SK-N-MC (cell line): ENCODE data around the gene KRT82.

Experiments used
- DNase-seq: peaks from one replicate; pipeline ENCODE4 v3.0.0-alpha.2; 2011; ENCODE audit warnings: low read depth, low spot score
- H3K27ac ChIP-seq: fragments of 200-600 bp; sonication (generic); 2 replicates; pipeline ENCODE4 v1.5.1; 2016; ENCODE audit warnings: mixed run types
- H3K36me3 ChIP-seq: fragments of 200-600 bp; sonication (generic); 2 replicates; pipeline ENCODE4 v1.6.1; 2017; ENCODE audit warnings: antibody characterized with exemption, low read length, mixed read lengths; ENCODE audit not compliant: insufficient read depth
- H3K4me3 ChIP-seq: fragments of 200-600 bp; sonication (generic); 2 replicates; pipeline ENCODE4 v1.5.1; 2016
- H3K9ac ChIP-seq: fragments of 200-600 bp; sonication (generic); 2 replicates; pipeline ENCODE4 v1.8.0; 2017; ENCODE audit warnings: mixed run types, mixed read lengths; ENCODE audit not compliant: insufficient read length
- H3K9me3 ChIP-seq: fragments of 200-600 bp; sonication (generic); 2 replicates; pipeline ENCODE4 v1.6.1; 2017; ENCODE audit warnings: low read depth, mild to moderate bottlenecking, antibody characterized with exemption, low read length, moderate library complexity, mixed read lengths
- EZH2 ChIP-seq: fragments of 200-600 bp; sonication (generic); IDR thresholded peaks from one replicate; pipeline ENCODE4 v1.6.1; 2017; ENCODE audit warnings: antibody characterized with exemption
- FOXP2 ChIP-seq: optimal IDR thresholded peaks from 2 replicates; pipeline ENCODE3; 2011; ENCODE audit warnings: mild to moderate bottlenecking, moderate library complexity; ENCODE audit not compliant: insufficient read depth; ENCODE audit errors: extremely low read length, control extremely low read depth
- POLR2AphosphoS5 ChIP-seq: IDR thresholded peaks from 2 replicates; pipeline ENCODE4 v1.6.1; 2012; ENCODE audit warnings: mild to moderate bottlenecking, low read depth, low read length, borderline replicate concordance

Gene KRT82

GRCh38 chr12:52378091-52378490 lies 28.0 kb downstream of the KRT82 start:
- no peaks in the 10 kb centered on the region for H3K36me3 ChIP-seq
- no peak overlapping the region for H3K27ac ChIP-seq
- TF ChIP-seq FOXP2 (no peak), EZH2 (no peak), POLR2AphosphoS5 (no peak)
- H3K4me3 ChIP-seq = no peak overlapping the region
- DNase-seq = no peak
- no peaks in the 10 kb centered on the region for H3K9me3 ChIP-seq
- H3K9ac ChIP-seq = no peak overlapping the region

DNA sequence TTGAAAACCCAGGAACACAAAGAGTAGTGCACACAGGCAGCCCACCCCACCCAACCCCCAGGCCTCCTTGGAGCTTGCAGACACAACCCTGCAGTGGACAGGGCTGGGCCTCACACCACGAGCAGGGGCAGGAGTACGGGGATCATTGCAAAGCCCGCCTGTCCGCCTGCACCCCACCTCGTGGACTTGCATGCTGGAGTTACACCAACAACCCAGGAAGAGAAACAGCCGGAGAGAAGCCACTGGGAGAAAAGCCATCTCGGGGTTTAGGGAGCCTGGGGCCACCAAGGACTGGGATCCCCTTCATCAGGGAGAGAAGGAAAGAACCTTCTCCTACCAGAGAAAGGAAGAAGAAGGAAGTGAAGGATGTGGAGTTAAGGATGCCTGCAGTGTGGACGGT lies 28.9 kb downstream of the KRT82 start:
- TF ChIP-seq POLR2AphosphoS5 (no peak), FOXP2 (no peak), EZH2 (no peak)
- no peak overlapping the region for H3K9ac ChIP-seq
- no peak for DNase-seq
- H3K36me3 ChIP-seq = no peaks in the 10 kb centered on the region
- no peak overlapping the region for H3K27ac ChIP-seq
- no peaks in the 10 kb centered on the region for H3K9me3 ChIP-seq
- H3K4me3 ChIP-seq = no peak overlapping the region

- no peak for DNase-seq
- H3K36me3 ChIP-seq = no peaks in the 10 kb centered on the region
- no peak overlapping the region for H3K4me3 ChIP-seq
- no peak overlapping the region for H3K9ac ChIP-seq
- H3K27ac ChIP-seq = no peak overlapping the region
- no peak for TF ChIP-seq POLR2AphosphoS5
- TF ChIP-seq FOXP2 = no peak
- TF ChIP-seq EZH2 = no peak
- H3K9me3 ChIP-seq = no peaks in the 10 kb centered on the region
Observed at GRCh38 chr12:52372216-52373154, 33.6 kb downstream of the KRT82 start.

DNA sequence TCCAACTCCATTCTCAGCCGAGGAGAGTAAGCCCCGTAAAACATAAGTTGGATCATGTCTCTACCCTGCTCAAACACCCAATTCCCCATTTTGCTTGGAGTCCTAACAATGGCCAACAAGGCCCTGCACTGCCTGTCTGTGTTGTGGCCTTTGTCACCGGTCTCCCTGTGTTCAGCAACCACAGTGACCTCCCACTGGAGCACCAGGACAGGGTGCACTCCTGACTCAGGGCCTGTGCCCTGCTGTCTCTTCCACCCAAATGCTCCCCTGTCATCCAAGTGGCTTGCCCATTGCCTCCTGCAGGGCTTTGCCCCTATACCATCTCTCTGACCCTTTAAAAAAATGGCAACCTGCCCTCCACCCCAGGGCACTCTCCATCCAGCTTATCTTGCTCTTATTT lies 34.4 kb downstream of the KRT82 start:
- H3K9ac ChIP-seq = no peak overlapping the region
- H3K36me3 ChIP-seq = no peaks in the 10 kb centered on the region
- DNase-seq = no peak
- H3K4me3 ChIP-seq = no peak overlapping the region
- H3K27ac ChIP-seq = no peak overlapping the region
- TF ChIP-seq FOXP2 (no peak), EZH2 (no peak), POLR2AphosphoS5 (no peak)
- no peaks in the 10 kb centered on the region for H3K9me3 ChIP-seq

DNA sequence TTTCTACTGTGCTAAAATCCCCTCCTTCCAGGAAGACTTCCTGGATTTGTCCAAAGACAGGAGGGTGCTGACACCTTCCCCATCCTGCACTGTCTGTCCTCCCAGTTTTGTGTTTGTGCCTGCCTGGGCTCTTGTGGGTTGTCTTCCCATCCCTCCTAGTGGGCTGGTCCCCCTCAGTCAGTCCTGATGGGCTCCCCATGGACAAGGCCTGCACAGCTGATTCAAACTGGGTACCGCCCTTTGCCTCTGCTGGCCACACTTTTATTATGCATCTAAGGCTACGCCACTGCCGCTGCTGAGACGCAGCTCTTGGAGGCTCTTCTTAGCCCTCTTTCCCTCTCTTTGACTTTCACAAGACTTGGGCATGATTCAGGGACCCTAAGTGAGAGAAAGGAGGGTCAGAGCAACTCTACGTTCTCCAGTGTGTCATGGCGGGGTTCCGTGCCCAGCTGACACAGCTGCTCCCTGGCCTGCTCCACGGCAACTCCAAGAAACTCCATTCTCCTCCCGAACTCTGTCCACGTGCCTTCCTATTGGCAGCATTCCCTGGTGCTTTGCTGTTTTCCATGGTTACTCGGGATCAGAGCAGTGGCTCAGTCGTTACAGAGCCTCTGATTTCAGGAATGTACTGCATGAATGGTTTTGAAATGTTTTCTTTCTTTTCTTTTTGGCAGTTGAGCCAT lies 35.1 kb downstream of the KRT82 start:
- Histone ChIP-seq H3K36me3 (no peaks in the 10 kb centered on the region), H3K9ac (no peak overlapping the region), H3K4me3 (no peak overlapping the region), H3K27ac (no peak overlapping the region), H3K9me3 (no peaks in the 10 kb centered on the region)
- DNase-seq = no peak
- TF ChIP-seq EZH2 (no peak), FOXP2 (no peak), POLR2AphosphoS5 (no peak)

GRCh38 chr12:52369809-52370208 lies 36.3 kb downstream of the KRT82 start:
- TF ChIP-seq EZH2 (no peak), POLR2AphosphoS5 (no peak), FOXP2 (no peak)
- no peak for DNase-seq

GRCh38 chr12:52369211-52369610 lies 36.9 kb downstream of the KRT82 start:
- DNase-seq = no peak
- Histone ChIP-seq H3K9me3 (no peaks in the 10 kb centered on the region), H3K9ac (no peak overlapping the region), H3K36me3 (no peaks in the 10 kb centered on the region), H3K4me3 (no peak overlapping the region), H3K27ac (no peak overlapping the region)
- TF ChIP-seq EZH2 (no peak), FOXP2 (no peak), POLR2AphosphoS5 (no peak)

More at GRCh38 chr12:52369809-52370208, 36.3 kb downstream of the KRT82 start:
- Histone ChIP-seq H3K4me3 (no peak overlapping the region), H3K9me3 (no peaks in the 10 kb centered on the region), H3K9ac (no peak overlapping the region), H3K36me3 (no peaks in the 10 kb centered on the region), H3K27ac (no peak overlapping the region)

DNA sequence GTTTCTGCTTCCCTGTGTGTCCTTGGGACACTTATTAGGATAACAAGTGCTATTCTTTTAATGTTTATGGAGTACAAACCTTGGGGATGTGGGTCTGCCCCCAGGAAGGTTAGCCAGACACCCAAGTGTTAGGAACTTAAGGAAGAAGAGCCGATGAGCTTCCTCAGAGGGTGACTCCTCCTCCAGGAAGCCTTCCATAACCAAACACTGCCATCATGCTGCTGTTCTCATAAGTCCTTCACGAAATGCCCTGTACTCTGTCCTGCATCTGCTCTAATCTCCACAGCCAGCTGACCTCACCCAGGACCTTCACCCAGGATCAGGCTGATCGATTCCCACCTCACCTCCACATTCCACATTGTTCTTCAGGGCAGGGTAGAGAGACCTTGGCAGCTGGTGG lies 37.6 kb downstream of the KRT82 start:
- Histone ChIP-seq H3K4me3 (no peak overlapping the region), H3K36me3 (no peaks in the 10 kb centered on the region), H3K27ac (no peak overlapping the region), H3K9me3 (no peaks in the 10 kb centered on the region), H3K9ac (no peak overlapping the region)
- no peak for DNase-seq
- TF ChIP-seq EZH2 (no peak), FOXP2 (no peak), POLR2AphosphoS5 (no peak)

DNA sequence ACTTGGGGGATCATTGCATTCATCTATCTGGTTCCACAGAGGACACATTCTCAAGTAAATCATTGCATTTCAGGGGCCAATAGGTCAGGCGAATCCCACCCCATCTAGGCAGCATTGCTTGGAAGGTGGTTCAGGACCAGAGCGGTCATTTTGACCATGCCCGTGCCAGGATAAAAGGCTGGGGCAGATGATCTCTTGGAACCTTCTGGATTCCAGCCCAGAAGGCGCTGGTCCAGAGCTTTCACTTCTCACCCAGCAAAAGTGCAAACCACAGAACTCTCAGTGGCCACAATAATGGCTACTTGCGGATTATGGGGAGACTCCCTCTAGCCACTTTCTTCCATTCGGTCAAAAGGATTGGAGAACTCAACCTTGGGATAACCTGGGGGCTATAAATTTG lies 38.3 kb downstream of the KRT82 start:
- Histone ChIP-seq H3K4me3 (no peak overlapping the region), H3K9ac (no peak overlapping the region), H3K9me3 (no peaks in the 10 kb centered on the region), H3K27ac (no peak overlapping the region), H3K36me3 (no peaks in the 10 kb centered on the region)
- DNase-seq = no peak
- no peak for TF ChIP-seq EZH2
- TF ChIP-seq POLR2AphosphoS5 = no peak
- TF ChIP-seq FOXP2 = no peak
